ENCODE data around the gene MARCO.

- TF ChIP-seq CTCF (IDR thresholded peaks at IDR 0.05; ENCODE audit: low read depth, low read length) (no peak), EZH2phosphoT487 (IDR thresholded peaks at IDR 0.05; ENCODE audit: low read depth) (no peak)
These were observed 36.8 kb upstream of the MARCO start for GRCh38 chr2:118905206-118905605.

Data from OCI-LY3 (cell line).